Lung (tissue), 12 donors: ENCODE results near the gene QKI. TPM values are rescaled to one million over a fixed set of nuclear protein-coding genes. Genes with fewer than 3 reads are reported as not detected.

Experiments used
- ATAC-seq: fragments of 200-7000 bp; cut with Tn5 transposase; one replicate; pipeline ENCODE4 v1.9.1; 2020; ENCODE audit warnings: moderate number of reproducible peaks; ENCODE audit not compliant: insufficient read depth, low FRiP score
- DNase-seq, 3 donors: peaks; one replicate each; pipeline ENCODE4 v3.0.0-alpha.2; 2013 to 2017
- H3K27ac ChIP-seq, 2 donors: one replicate each; pipeline ENCODE4 v1.5.1; 2013; ENCODE audit warnings: mild to moderate bottlenecking in 2 of 2, moderate library complexity in 2 of 2, control low read depth in 1 of 2, inconsistent platforms in 1 of 2, low read depth in 1 of 2, low read length in 1 of 2
- H3K27me3 ChIP-seq, 3 donors: one replicate each; pipeline ENCODE4 v1.5.1; 2013; ENCODE audit warnings: low read length in 2 of 3; ENCODE audit not compliant: control insufficient read depth in 3 of 3, insufficient read depth in 3 of 3
- H3K36me3 ChIP-seq, 4 donors: one replicate each; pipeline ENCODE4 v1.5.1; 2013; ENCODE audit warnings: low read length in 4 of 4, mild to moderate bottlenecking in 1 of 4, moderate library complexity in 1 of 4; ENCODE audit not compliant: control insufficient read depth in 4 of 4, insufficient read depth in 4 of 4
- H3K4me1 ChIP-seq, 5 donors: one replicate each; pipeline ENCODE4 v1.5.1; 2013; ENCODE audit warnings: low read length in 5 of 5, mild to moderate bottlenecking in 2 of 5, moderate library complexity in 1 of 5; ENCODE audit not compliant: control insufficient read depth in 5 of 5, insufficient read depth in 5 of 5
- H3K4me3 ChIP-seq: one replicate; pipeline ENCODE4 v1.5.1; 2013; ENCODE audit warnings: mild to moderate bottlenecking, control low read depth, moderate library complexity
- H3K9ac ChIP-seq, 2 donors: one replicate each; pipeline ENCODE4 v1.5.1; 2013; ENCODE audit warnings: low read length in 2 of 2, control low read depth in 1 of 2; ENCODE audit not compliant: insufficient read depth in 1 of 2
- H3K9me3 ChIP-seq, 4 donors: one replicate each; pipeline ENCODE4 v1.5.1; 2013; ENCODE audit warnings: low read length in 3 of 4, mild to moderate bottlenecking in 1 of 4, moderate library complexity in 1 of 4; ENCODE audit not compliant: control insufficient read depth in 4 of 4, insufficient read depth in 3 of 4
- CTCF ChIP-seq: IDR thresholded peaks from 2 replicates; pipeline ENCODE4 v1.5.1; 2012; ENCODE audit warnings: mild to moderate bottlenecking; ENCODE audit errors: control extremely low read depth, extremely low read depth
- WGBS, 2 donors: extraction: QIAGEN DNeasy Blood & Tissue Kit; methylation state at CpG; one replicate each; pipeline ENCODE4 v1.1.7; 2013; 5-methylcytosine and 5-hydroxymethylcytosine counted together
- polyA plus RNA-seq, 2 donors: library from polyadenylated mRNA; stranded (reverse); fragments of 200-250 nt; gene quantifications; one replicate each; pipeline ENCODE4 v1.2.1, GENCODE V29; 2013
- total RNA-seq, 2 donors: library from RNA; depleted of rRNA in 1 of 2; stranded (reverse); fragments of >200 nt in 1 of 2; gene quantifications; one replicate each; pipeline ENCODE4 v1.2.1, GENCODE V29; 2014 to 2021
- donor health status: control.
- donor health status: control.
- donor health status: Bipolar disorder and iron deficiency.
- donor health status: healthy.
- donor health status: DM: yes; HTN: yes; CAD: no.

Gene QKI
- total and polyA plus RNA-seq, 4 donors, result 20.6 to 228 (median 114) TPM

DNA sequence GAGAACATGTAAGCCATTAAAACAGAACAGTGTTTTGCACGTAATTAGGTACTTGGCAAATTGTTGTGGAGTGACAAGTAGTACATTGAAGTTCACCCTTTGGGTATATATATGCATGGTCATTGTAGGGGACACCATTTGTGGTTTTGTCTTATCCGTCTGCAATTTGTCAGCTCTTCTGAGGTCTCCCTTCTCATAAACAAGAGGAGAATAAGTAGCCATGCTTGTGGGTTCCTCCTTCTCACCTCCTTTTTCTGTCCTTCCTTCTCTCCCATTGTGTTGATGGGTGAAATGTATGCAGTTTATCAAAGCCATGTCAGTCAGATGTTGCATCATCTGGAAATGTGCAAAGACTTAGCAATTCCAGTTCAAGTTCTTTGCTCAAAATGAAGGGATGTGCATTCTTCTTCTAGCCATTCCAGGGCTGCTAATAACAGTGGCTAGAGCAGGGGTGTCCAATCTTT, 70.9 kb downstream of the QKI start:
- H3K27me3 ChIP-seq, result no peaks in the 10 kb centered on the region
- H3K4me1 ChIP-seq, result peaks cover 0 to 54% (median 0%) of the 10 kb centered on the region in 5 donors
- DNase-seq (no peak), ATAC-seq (no peak)
- peak overlapping the region in 1 of 2 donors; percentile 12 for H3K27ac ChIP-seq
- no peak overlapping the region for H3K9ac ChIP-seq
- H3K9me3 ChIP-seq, result no peaks in the 10 kb centered on the region
- no peak for TF ChIP-seq CTCF
- no peak overlapping the region for H3K4me3 ChIP-seq
- peaks cover 0 to 6% (median 2%) of the 10 kb centered on the region in 4 donors for H3K36me3 ChIP-seq
- WGBS, 2 donors, result 65 to 82% methylated on average over 2 of the region's 2 CpGs

- ATAC-seq (no peak), DNase-seq (no peak)
- Histone ChIP-seq H3K4me3 (no peak overlapping the region), H3K9ac (no peak overlapping the region), H3K9me3 (no peaks in the 10 kb centered on the region), H3K4me1 (peaks cover 0 to 56% (median 3%) of the 10 kb centered on the region in 5 donors), H3K27me3 (no peaks in the 10 kb centered on the region), H3K36me3 (peaks cover 0 to 4% (median 1%) of the 10 kb centered on the region in 4 donors), H3K27ac (no peak overlapping the region)
- WGBS, 2 donors, result 47 to 50% methylated on average over 3 of the region's 3 CpGs
- no peak for TF ChIP-seq CTCF
Measured at GRCh38 chr6:163486821-163487220, 72.3 kb downstream of the QKI start.

DNA sequence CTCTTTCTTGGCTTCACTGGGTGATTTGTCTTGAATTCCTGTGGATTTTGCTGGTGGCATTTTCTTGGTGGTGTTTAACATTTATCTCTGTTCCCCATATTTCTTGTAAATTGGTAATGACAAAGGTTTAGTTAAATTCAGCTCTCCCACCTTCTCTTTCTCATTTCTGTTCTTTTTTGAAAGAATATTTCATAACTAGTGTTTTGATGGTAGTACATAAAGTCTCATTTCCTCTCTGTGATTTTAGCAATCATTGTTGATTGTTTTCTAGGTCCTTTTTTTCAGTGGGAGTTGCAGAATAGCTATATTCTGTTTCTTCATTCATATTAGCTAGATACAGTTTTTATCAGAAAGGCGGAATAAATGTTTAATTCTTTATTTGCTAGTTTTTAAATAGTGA, 73.1 kb downstream of the QKI start:
- WGBS, 2 donors, result 88 to 94% methylated on average over 1 of the region's 1 CpG
- TF ChIP-seq CTCF, result no peak
- DNase-seq (no peak), ATAC-seq (no peak)
- H3K27me3 ChIP-seq, result no peaks in the 10 kb centered on the region
- H3K9ac ChIP-seq, result no peak overlapping the region
- H3K27ac ChIP-seq, result no peak overlapping the region
- peaks cover 0 to 1% (median under 1%) of the 10 kb centered on the region in 4 donors for H3K36me3 ChIP-seq
- H3K4me3 ChIP-seq, result no peak overlapping the region
- peaks cover 0 to 50% (median 1%) of the 10 kb centered on the region in 5 donors for H3K4me1 ChIP-seq
- no peaks in the 10 kb centered on the region for H3K9me3 ChIP-seq

DNA sequence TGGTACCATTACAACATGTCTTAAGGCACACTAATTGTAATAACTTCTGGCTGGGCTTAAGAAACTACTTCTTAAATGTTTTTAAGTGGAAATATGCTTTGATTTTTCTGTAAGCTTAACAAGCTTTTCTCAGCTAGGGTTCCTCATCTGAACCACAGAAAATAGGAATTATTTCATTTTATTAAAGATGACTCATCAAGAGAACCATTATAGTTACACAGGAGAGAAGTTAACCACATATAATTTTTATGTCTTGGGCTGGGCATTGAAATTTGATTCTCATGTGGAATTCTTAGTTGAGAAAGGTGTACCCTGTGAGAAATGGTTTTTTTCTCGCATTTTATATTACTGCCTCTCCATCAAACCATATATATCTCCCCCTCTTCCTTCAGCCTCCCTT, 75.1 kb downstream of the QKI start:
- Histone ChIP-seq H3K27me3 (no peaks in the 10 kb centered on the region), H3K36me3 (no peaks in the 10 kb centered on the region), H3K4me1 (peaks cover 0 to 44% (median 0%) of the 10 kb centered on the region in 5 donors), H3K9ac (no peak overlapping the region), H3K9me3 (no peaks in the 10 kb centered on the region), H3K27ac (no peak overlapping the region), H3K4me3 (no peak overlapping the region)
- no peak for TF ChIP-seq CTCF
- ATAC-seq, result no peak
- DNase-seq, result no peak
- 95 to 96% methylated on average over 1 of the region's 1 CpG for WGBS, 2 donors
